ENCODE results near the gene RBM6. TPM values are rescaled to one million over a fixed set of nuclear protein-coding genes. Genes with fewer than 3 reads are reported as not detected.

The RBM6 gene
- total and polyA plus RNA-seq, 9 of the 15 experiments (the other 6 are each of a cell fraction or from before 2014, with no cell fraction given), result 19.9 to 82.2 (median 57.8) TPM

- H3K4me2 ChIP-seq (ENCODE audit: insufficient read depth, low read length), result no peak overlapping the region
- no peak overlapping the region for H3K27ac ChIP-seq (ENCODE audit: extremely low read depth, low read depth, low read length)
- no peak for FAIRE-seq
- H3K79me2 ChIP-seq (ENCODE audit: control insufficient read depth, insufficient read depth, low read length), result peaks cover 4% of the 10 kb centered on the region; the same call in 1 of the 3 replicates
- TF ChIP-seq ATF2 (CRISPR knock-in tag; IDR thresholded peaks at IDR 0.05), result no peak
- no peak for TF ChIP-seq FIP1L1 (IDR thresholded peaks at IDR 0.05; ENCODE audit: low read depth, low read length, poor library complexity, severe bottlenecking)
- no peak for TF ChIP-seq KDM5B (IDR thresholded peaks at IDR 0.05; ENCODE audit: insufficient replicate concordance, low read depth, low read length)
- TF ChIP-seq ZNF785 (CRISPR knock-in tag; IDR thresholded peaks at IDR 0.05), result no peak
- TF ChIP-seq GTF2F1 (IDR thresholded peaks at IDR 0.05; ENCODE audit: low read depth, low read length), result no peak
- no peak for TF ChIP-seq YBX1 (IDR thresholded peaks at IDR 0.05)
- no peaks in the 10 kb centered on the region for H3K27me3 ChIP-seq (ENCODE audit: control insufficient read depth in 2 of 2, insufficient read depth in 2 of 2, low read length in 2 of 2)
- 100% methylated on average over 3 of the region's 3 CpGs for WGBS (ENCODE audit: insufficient coverage, low coverage, missing lambda C conversion rate)
- H3K36me3 ChIP-seq (ENCODE audit: control insufficient read depth, insufficient read depth, low read length), result peaks cover 44% of the 10 kb centered on the region; the same call in 2 of the 3 replicates
- in situ Hi-C loops (cut with MboI) (no loop called here), intact Hi-C loops (cut with micrococcal nuclease) (no loop called here)
- POLR2A ChIA-PET, result no interaction called here
- no peak overlapping the region for H2AFZ ChIP-seq (ENCODE audit: low read depth, low read length)
- BruUV-seq (replicated peaks), result no TSS peak
- H3K9me1 ChIP-seq (ENCODE audit: control insufficient read depth, insufficient read depth, low read length), result no peaks in the 10 kb centered on the region
- no peak for ATAC-seq
- H3K4me3 ChIP-seq, result no peak overlapping the region
- H3K4me1 ChIP-seq (replicated peaks in 1 of 2; ENCODE audit: control insufficient read depth in 2 of 2, insufficient read depth in 2 of 2, low read length in 2 of 2), result no peaks in the 10 kb centered on the region
- no peak overlapping the region for H3K9ac ChIP-seq (ENCODE audit: insufficient read depth in 1 of 2, low read depth in 2 of 2, low read length in 2 of 2)
- DNase-seq (ENCODE audit: extremely low read depth in 1 of 4, low spot score in 3 of 4), result no peak
- no peaks in the 10 kb centered on the region for H4K20me1 ChIP-seq (replicated peaks; ENCODE audit: control insufficient read depth, insufficient read depth, low read length)
- CTCF ChIA-PET (ENCODE audit: low intra/inter-chr PET ratio), result no interaction called here
- no peaks in the 10 kb centered on the region for H3K9me3 ChIP-seq (replicated peaks; ENCODE audit: control insufficient read depth, insufficient read depth, low read depth, low read length)
Observed at GRCh38 chr3:50001511-50001910, 61.6 kb downstream of the RBM6 start.
